Neural progenitor cell (in vitro differentiated cells): ENCODE results near the gene PXDC1.

ENCODE experiments used
- EZH2phosphoT487 ChIP-seq: fragments of 200-600 bp; sonication (generic); IDR thresholded peaks from 2 replicates; pipeline ENCODE4 v1.6.1; 2017; ENCODE audit warnings: antibody characterized with exemption
- TF ChIP-seq, protein P1 (sequence below): fragments of 200-600 bp; sonication (generic); IDR thresholded peaks from 2 replicates; pipeline ENCODE4 v1.5.1; 2017; ENCODE audit warnings: antibody characterized with exemption, mild to moderate bottlenecking

DNA sequence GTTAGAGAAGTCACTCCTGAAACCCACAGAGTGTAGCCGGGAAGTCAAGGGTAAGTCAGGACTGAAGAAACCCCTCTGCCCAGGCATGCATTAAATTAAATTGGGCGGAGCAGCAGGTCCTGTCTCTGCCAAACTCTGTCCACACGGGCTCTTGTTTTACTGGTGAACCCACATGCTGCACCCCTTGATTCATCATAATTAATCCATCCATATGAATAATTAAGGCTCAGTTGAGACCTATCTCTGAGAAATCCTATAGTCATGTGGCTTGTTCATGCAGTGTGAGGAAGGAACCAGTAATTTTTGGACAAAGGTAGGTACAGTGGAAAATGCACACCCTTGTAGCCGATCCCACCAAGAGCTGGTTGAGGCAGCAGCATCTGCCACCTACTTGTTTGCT, 43.0 kb downstream of the PXDC1 start:
- TF ChIP-seq, protein P1, sequence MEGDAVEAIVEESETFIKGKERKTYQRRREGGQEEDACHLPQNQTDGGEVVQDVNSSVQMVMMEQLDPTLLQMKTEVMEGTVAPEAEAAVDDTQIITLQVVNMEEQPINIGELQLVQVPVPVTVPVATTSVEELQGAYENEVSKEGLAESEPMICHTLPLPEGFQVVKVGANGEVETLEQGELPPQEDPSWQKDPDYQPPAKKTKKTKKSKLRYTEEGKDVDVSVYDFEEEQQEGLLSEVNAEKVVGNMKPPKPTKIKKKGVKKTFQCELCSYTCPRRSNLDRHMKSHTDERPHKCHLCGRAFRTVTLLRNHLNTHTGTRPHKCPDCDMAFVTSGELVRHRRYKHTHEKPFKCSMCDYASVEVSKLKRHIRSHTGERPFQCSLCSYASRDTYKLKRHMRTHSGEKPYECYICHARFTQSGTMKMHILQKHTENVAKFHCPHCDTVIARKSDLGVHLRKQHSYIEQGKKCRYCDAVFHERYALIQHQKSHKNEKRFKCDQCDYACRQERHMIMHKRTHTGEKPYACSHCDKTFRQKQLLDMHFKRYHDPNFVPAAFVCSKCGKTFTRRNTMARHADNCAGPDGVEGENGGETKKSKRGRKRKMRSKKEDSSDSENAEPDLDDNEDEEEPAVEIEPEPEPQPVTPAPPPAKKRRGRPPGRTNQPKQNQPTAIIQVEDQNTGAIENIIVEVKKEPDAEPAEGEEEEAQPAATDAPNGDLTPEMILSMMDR: no peak
- TF ChIP-seq EZH2phosphoT487: no peak
